IPS-20b (cell line): ENCODE measurements around the gene HIPK3.
"Not testable (repeated sequence)": the region's sequence is repeated elsewhere in the genome, so short reads cannot be mapped to it uniquely, and the experiment has no call there.

Source experiments
- H3K27ac ChIP-seq: one replicate; pipeline ENCODE4 v1.5.1; 2013; ENCODE audit warnings: low read length
- H3K27me3 ChIP-seq: 2 replicates; pipeline ENCODE4 v1.6.1; 2013; ENCODE audit warnings: mild to moderate bottlenecking, low read length, inconsistent platforms; ENCODE audit not compliant: insufficient read depth
- H3K36me3 ChIP-seq: 2 replicates; pipeline ENCODE4 v1.6.1; 2013; ENCODE audit warnings: low read depth, mild to moderate bottlenecking, inconsistent platforms, low read length, moderate library complexity; ENCODE audit not compliant: insufficient read depth
- H3K4me1 ChIP-seq: 2 replicates; pipeline ENCODE4 v1.6.1; 2013; ENCODE audit warnings: mild to moderate bottlenecking, control low read depth, inconsistent platforms, low read length, moderate library complexity; ENCODE audit not compliant: insufficient read depth
- H3K4me3 ChIP-seq: 2 replicates; pipeline ENCODE4 v1.5.1; 2013; ENCODE audit warnings: mild to moderate bottlenecking, low read length, inconsistent platforms
- H3K9ac ChIP-seq: 2 replicates; pipeline ENCODE4 v1.6.1; 2013; ENCODE audit warnings: low read depth, mild to moderate bottlenecking, inconsistent platforms, low read length, moderate library complexity
- H3K9me3 ChIP-seq: 2 replicates; pipeline ENCODE4 v1.6.1; 2013; ENCODE audit warnings: mild to moderate bottlenecking, low read depth, low read length, inconsistent platforms; ENCODE audit not compliant: insufficient read depth

The HIPK3 gene

DNA sequence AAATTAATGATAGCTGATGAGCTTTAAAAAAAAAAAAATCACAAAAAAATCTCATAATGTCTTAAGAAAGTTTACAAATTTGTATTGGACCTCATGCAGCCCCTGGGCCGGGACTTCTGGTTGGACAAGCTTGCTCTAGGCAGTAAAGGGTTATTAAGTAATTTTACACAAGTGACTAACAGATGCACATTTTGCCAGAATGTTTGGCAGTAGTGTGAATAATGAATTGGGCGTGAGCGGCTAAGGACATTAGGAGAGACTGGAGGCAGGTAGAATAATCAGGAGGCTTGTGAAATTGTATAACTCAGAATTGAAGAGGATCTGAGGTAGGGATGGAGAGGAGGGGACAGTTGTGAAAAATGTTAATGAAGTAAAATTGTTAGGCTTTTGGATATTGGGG lies 77.4 kb downstream of the HIPK3 start:
- Histone ChIP-seq H3K36me3 (peaks cover 11% of the 10 kb centered on the region), H3K4me1 (no peaks in the 10 kb centered on the region), H3K27me3 (no peaks in the 10 kb centered on the region), H3K4me3 (no peak overlapping the region), H3K9me3 (no peaks in the 10 kb centered on the region), H3K27ac (no peak overlapping the region), H3K9ac (no peak overlapping the region)

DNA sequence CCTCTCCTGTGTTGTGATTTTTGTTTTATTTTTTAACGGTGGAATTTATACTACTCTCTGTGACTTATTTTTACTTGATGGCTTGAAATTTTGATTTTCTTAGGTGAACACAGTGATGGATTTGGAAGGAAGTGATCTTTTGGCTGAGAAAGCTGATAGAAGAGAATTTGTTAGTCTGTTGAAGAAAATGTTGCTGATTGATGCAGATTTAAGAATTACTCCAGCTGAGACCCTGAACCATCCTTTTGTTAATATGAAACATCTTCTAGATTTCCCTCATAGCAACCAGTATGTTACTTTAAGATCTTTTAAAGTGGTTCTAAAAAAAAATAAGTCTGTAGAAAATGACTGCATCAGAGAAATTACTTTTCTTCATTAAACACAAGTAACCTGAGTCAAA lies 82.1 kb downstream of the HIPK3 start:
- no peaks in the 10 kb centered on the region for H3K4me1 ChIP-seq
- H3K4me3 ChIP-seq = no peak overlapping the region
- no peaks in the 10 kb centered on the region for H3K9me3 ChIP-seq
- H3K27me3 ChIP-seq = no peaks in the 10 kb centered on the region
- H3K9ac ChIP-seq = no peak overlapping the region
- H3K36me3 ChIP-seq = peaks cover 44% of the 10 kb centered on the region
- no peak overlapping the region for H3K27ac ChIP-seq

DNA sequence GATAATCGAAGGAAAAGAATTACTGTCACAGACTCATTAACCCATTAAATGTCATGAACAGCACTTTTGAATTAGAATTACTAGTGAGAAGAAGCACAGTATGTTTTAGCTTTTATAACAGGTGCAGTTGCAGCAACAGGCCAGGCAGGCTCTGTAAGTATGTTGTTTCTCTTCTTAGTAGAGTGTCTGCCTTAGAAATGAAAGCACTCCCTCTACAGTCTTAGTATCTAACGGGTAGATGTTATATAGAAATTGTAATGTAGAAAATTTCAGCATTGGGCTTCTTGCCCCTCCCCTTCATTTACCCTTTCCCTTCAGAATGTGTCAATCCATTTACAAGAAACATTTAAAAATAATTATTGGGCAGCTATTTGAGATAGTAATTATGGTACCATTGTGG lies 87.4 kb downstream of the HIPK3 start:
- H3K4me1 ChIP-seq = no peaks in the 10 kb centered on the region

DNA sequence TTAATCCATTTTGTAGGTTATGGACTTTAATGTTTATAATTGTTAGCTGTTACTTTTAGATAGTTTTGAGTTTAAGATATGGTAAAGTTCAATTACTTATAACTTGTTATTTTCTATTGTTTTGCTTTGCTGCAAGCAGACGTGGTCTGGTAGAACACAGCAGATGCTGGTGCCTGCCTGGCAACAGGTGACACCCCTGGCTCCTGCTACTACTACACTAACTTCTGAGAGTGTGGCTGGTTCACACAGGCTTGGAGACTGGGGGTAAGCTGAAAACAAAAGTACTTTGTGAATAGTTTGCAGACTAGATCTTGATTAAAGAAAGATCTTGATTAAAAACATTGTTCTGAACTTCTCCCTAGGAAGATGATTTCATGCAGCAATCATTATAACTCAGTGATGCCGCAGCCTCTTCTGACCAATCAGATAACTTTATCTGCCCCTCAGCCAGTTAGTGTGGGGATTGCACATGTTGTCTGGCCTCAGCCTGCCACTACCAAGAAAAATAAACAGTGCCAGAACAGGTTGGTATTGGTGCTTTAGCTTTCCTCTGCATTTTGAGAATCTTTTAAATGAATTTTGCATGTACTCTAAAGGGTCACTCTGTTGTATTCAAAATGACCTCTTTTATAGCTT lies 90.4 kb downstream of the HIPK3 start:
- Histone ChIP-seq H3K9ac (no peak overlapping the region), H3K36me3 (peaks cover 54% of the 10 kb centered on the region), H3K9me3 (no peaks in the 10 kb centered on the region), H3K4me1 (no peaks in the 10 kb centered on the region), H3K27me3 (no peaks in the 10 kb centered on the region), H3K4me3 (no peak overlapping the region), H3K27ac (no peak overlapping the region)

More for the DNA sequence above, 87.4 kb downstream of the HIPK3 start:
- H3K36me3 ChIP-seq = peaks cover 56% of the 10 kb centered on the region
- no peak overlapping the region for H3K4me3 ChIP-seq
- no peaks in the 10 kb centered on the region for H3K9me3 ChIP-seq
- no peaks in the 10 kb centered on the region for H3K27me3 ChIP-seq
- no peak overlapping the region for H3K27ac ChIP-seq
- H3K9ac ChIP-seq = no peak overlapping the region

DNA sequence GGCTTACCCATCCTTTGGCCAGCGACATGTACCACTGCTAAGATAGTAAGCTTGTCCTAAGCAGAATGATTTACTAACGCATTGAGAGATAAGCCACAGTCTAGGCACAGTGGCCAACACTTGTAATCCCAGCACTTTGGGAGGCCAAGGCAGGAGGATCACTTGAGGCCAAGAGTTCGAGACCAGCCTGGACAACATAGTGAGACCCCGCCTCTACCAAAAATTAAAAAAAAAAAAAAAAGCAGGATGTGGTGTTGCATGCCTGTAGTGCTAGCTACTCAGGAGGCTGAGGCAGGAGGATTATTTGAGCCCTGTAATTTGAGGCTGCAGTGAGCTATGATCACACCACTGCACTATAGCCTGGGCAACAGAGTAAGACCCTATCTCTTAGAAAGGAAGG lies 93.1 kb downstream of the HIPK3 start:
- no peak overlapping the region for H3K27ac ChIP-seq
- peaks cover 63% of the 10 kb centered on the region for H3K36me3 ChIP-seq
- no peak overlapping the region for H3K4me3 ChIP-seq
- no peaks in the 10 kb centered on the region for H3K9me3 ChIP-seq
- H3K9ac ChIP-seq = no peak overlapping the region
- H3K27me3 ChIP-seq = no peaks in the 10 kb centered on the region
- H3K4me1 ChIP-seq = no peaks in the 10 kb centered on the region

DNA sequence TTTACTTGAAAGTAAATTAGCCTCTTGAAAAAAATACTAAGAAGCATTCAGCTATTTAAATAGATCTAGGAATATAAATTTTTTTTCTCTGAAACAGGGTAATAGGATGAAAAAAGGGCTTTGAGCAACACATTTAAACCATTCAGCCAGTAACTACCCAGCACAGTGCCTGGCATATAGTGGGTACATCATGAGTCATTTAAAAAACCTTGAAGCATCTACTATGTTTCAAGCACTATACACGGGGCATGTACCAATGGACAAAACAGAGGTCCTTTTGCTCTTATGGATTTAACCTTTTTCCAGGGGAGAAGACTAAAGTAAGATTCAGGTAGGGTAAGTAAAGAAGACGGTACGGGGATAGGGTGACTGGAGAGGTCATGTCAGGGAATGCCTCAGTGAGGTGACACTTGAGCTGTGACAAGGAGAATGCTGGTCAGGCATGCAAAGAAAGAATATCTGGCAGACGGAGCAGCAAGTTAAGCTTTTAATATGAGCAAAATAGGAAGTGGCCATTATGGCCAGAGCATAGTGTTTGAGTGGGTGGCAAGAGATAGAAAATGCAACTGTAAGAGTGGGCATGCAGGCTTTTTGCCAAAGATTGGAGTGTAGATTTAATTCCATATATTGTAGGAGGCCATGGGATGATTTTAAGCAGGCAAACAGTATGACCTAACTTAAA lies 101.1 kb downstream of the HIPK3 start:
- Histone ChIP-seq H3K4me1 (no peaks in the 10 kb centered on the region), H3K9ac (no peak overlapping the region), H3K27me3 (no peaks in the 10 kb centered on the region), H3K9me3 (no peaks in the 10 kb centered on the region), H3K36me3 (peaks cover 10% of the 10 kb centered on the region), H3K27ac (no peak overlapping the region), H3K4me3 (no peak overlapping the region)

DNA sequence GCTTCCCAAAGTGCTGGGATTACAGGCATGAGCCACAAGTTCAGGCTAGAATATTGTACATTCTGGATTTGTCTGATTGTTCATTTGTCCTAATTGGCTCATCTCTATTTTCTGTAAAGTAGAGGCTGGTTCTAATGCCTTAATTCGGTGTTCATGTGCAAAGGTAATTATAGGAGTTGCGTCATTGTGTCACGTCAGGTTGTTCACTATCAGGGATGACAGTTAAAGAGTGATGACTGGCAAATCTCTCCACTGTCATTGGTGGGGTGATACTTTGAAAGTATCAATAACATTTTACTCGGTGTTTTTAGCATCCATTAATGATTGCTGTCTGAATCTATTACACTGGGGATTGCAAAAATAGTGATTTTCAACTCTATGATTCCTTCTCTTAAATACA lies 103.5 kb downstream of the HIPK3 start:
- H3K9ac ChIP-seq = no peak overlapping the region
- no peaks in the 10 kb centered on the region for H3K36me3 ChIP-seq
- no peaks in the 10 kb centered on the region for H3K9me3 ChIP-seq
- H3K4me1 ChIP-seq = no peaks in the 10 kb centered on the region
- no peaks in the 10 kb centered on the region for H3K27me3 ChIP-seq
- no peak overlapping the region for H3K27ac ChIP-seq
- no peak overlapping the region for H3K4me3 ChIP-seq

DNA sequence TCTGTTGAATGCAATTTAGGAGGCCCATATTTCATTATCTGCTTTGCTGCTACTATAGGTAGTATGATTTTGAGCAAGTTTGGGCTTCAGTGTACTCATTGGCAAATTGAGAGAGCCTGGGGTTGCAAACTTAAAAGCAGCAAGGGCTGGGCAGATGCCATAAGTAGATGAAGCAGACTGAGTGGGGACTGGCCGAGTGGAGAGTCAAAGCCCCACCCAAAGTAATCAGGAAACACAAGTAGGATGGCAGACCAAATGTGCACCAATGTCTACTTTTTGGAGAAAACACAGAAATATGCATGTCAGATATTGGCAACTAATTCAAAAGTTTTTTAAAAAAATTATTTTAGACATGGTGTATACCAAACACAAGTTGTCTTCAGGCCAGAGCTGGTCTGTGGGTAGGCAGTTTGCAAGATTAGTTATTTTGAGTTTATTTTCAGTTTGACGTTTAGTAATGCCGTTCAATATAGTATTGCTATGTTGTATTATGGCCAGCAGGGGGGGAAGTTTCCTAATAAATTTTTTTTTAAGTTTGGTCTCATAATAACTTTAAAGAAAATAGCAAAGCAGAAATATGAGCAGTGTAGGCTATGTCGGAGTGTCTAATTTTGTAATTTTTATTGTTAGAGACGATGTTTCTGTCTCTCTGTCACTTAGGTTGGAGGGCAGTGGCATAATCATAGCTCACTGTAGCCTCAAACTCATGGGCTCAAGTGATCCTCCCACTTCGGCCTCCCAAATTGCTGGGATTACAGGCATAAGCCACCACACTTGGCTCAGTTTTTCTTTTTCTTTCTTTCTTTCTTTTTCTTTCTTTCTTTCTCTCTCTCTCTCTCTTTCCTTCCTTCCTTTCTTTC lies 105.1 kb downstream of the HIPK3 start:
- Histone ChIP-seq H3K27ac (no peak overlapping the region), H3K27me3 (no peaks in the 10 kb centered on the region), H3K4me3 (no peak overlapping the region), H3K9me3 (no peaks in the 10 kb centered on the region), H3K9ac (no peak overlapping the region), H3K4me1 (no peaks in the 10 kb centered on the region), H3K36me3 (no peaks in the 10 kb centered on the region)

DNA sequence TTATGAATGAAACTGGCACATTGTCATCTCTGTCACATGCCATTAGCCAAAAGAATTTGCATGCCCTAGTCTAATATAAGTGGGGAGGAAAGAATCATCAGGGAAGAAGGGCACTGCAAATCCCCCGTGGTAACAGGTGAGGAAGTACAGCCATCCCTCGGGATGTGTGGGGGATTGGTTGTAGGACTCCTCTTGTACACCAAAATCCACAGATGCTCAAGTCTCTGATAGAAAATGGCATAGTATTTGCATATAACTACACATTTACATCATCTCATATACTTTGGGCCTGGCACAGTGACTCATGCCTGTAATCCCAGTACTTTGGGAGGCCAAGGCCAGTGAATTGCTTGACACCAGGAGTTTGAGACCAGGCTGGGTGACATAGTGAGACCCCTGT lies 109.7 kb downstream of the HIPK3 start:
- H3K9ac ChIP-seq = no peak overlapping the region
- H3K4me1 ChIP-seq = no peaks in the 10 kb centered on the region
- no peaks in the 10 kb centered on the region for H3K9me3 ChIP-seq
- H3K4me3 ChIP-seq = no peak overlapping the region
- no peak overlapping the region for H3K27ac ChIP-seq
- H3K36me3 ChIP-seq = no peaks in the 10 kb centered on the region
- H3K27me3 ChIP-seq = no peaks in the 10 kb centered on the region

DNA sequence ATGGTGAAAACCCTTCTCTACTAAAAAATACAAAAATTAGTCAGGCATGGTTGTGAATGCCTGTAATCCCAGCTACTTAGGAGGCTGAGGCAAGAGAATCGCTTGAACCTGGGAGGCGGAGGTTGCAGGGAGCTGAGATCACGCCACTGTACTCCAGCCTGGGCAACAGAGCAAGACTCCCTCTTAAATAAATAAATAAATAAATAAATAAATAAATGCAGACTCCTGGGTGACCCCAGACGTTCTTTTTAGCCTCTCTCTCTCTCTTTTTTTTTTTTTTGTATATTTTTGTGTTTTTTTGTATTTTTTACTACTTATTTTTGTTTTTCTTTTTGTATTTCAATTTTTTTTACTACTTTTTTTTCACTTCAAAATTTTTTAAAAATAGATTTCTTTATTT lies 111.3 kb downstream of the HIPK3 start:
- H3K4me3 ChIP-seq, H3K4me1 ChIP-seq, H3K9me3 ChIP-seq, H3K9ac ChIP-seq, H3K27ac ChIP-seq, H3K36me3 ChIP-seq, H3K27me3 ChIP-seq: not testable (repeated sequence)

DNA sequence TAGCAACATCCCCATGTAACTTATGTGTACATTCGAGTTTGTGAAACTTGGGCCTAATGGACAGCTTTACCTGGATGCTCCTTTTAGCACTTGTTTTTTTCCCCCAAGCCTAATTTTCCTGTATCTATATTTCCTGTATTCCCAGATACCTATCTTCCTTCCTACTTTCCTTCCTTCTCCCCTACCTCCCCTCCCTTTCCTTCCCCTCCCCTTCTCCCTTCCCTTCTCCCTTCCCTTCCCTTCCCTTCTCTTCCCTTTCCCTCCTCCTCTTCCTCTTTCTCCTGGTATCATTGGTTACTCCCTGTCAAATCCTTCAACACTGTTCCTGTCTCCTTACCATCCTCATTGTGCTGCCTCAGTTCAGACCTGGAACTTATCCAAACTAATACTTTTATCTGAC lies 111.8 kb downstream of the HIPK3 start:
- Histone ChIP-seq H3K9ac (no peak overlapping the region), H3K4me1 (no peaks in the 10 kb centered on the region), H3K27ac (no peak overlapping the region), H3K36me3 (no peaks in the 10 kb centered on the region), H3K4me3 (no peak overlapping the region), H3K9me3 (no peaks in the 10 kb centered on the region), H3K27me3 (peaks cover 3% of the 10 kb centered on the region; the same call in 1 of the 2 replicates)

DNA sequence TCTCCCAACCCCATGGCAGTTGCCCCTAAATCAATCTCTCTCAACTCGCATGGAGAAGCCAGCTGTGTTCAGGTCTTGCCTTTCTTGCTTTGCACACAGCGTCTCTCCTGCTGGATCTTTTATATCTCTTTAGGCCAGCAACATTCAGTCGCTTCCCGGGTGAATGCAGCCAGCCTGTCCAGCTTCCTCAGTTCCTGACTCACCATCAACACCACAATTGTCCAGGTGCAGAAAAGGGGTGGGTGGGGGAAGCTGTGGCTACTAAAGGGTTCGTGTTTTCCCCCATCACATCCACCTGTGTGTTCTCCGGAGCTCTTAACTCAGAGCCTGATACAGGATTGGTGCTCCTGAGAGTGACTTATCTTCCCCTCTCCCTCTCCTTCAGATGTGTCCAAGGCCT lies 116.5 kb downstream of the HIPK3 start:
- H3K4me3 ChIP-seq = no peak overlapping the region
- H3K36me3 ChIP-seq = no peaks in the 10 kb centered on the region
- peaks cover 44% of the 10 kb centered on the region for H3K27me3 ChIP-seq
- H3K4me1 ChIP-seq = no peaks in the 10 kb centered on the region
- no peak overlapping the region for H3K9ac ChIP-seq
- no peak overlapping the region for H3K27ac ChIP-seq
- no peaks in the 10 kb centered on the region for H3K9me3 ChIP-seq
